GM19023 (cell line): ENCODE data around the gene FAM219B.
A peak's percentile ranks its signal among the peaks of the same experiment; 100 is the strongest.

Experiments used
- ATAC-seq: cut with Tn5 transposase; IDR thresholded peaks from one replicate; pipeline ENCODE4 v1.9.1; 2021; ENCODE audit warnings: mild to moderate bottlenecking, moderate library complexity; ENCODE audit not compliant: unreplicated experiment

FAM219B gene

DNA sequence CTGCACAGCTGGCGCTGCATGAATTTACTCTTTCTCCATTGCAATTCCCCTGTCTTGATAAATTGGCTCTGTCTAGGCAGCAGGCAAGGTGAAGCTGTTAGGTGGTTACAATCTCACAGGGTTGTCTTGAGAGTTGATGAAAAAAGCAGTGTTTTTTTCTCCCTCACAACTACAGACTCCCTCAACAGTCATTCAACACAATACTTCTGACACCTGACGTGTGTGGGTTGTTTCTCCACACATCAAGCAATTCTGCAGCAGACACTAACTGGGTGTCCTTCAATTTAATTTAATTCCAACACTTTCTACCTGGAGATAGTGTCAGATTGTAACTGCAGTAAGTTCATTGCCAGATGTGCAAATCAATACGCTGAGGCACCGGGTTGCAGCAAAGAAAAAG, 28.4 kb downstream of the FAM219B start:
- ATAC-seq, result no peak

DNA sequence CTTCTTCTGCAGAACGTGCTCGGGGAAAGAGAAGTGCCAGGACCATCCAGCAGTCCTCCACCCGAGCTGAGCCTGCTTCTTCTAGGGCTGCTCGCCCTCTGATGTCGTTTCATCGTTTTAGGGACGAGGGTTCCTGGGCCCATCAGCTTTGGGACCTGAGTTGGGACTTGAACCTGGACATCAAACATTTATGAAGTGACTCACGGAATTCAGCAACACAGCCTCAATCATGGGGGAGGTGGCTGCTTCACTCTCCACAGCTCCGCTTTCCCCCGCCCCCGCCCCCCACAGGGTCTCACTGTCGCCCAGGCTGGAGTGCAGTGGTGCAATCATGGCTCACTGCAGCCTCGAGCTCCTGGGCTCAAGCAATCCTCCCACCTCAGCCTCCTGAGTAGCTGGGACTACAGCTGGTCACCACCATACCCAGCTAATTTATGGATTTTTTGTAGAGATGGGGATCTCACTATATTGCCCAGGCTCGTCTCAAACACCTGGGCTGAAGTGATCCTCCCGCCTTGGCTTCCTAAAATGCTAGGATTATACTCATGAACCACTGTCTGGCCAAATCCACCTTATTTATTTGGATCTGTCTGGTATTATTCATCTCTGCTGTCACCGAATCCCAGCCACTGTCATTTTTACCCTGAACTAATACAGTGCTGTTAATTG, 32.8 kb downstream of the FAM219B start:
- ATAC-seq, result no peak

- peak; percentile 76 for ATAC-seq
Observed at GRCh38 chr15:74873036-74873755, 33.5 kb downstream of the FAM219B start, which contains the start of gene SCAMP2. Gene SCAMP2, minus strand, starts transcription at chr15:74873365. Its CDS starts 110 bp downstream, at chr15:74873255.

GRCh38 chr15:74872702-74873035, 34.0 kb downstream of the FAM219B start:
- ATAC-seq, result no peak

DNA sequence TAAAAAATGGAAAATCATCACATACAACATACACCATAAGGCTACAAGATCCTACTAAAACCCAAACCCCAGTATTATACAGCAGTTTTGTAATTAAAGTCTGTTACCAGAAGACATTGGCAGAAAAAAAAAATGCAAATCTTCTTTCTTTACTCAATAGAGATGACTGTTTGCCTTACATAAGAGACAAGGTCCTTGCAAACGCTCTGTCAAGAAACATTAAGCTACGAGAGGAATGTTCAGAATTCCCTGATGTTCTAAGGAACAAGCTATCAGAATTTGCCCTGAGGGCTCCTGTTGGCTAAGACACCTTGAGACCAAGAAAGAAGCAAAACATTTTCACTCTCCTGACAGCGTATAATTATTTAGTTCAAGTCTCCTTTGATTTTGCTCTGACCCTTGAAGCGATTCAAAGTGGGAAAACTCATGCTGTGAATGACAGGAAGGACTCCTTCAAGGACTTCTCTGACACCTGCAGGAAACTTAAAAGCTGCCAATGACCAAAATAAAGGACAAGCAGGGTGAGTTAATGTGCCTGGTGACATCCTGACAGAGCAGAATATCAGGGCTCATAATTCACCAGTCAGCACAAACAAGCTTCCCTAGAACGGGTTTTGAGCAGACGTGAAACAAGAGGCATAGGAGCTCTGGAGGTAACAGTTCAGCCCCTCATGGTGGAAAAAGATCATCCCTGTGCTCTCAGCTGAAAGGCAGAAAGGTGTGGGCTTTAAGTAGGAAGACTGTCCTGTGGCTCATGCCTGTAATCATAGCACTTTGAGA, 36.0 kb downstream of the FAM219B start:
- no peak for ATAC-seq

GRCh38 chr15:74869726-74870407, 36.8 kb downstream of the FAM219B start:
- peak; percentile 47 for ATAC-seq

GRCh38 chr15:74869372-74869725, 37.3 kb downstream of the FAM219B start:
- no peak for ATAC-seq

- no peak for ATAC-seq
Observed at GRCh38 chr15:74868059-74868458, 38.6 kb downstream of the FAM219B start.

- no peak for ATAC-seq
Observed at GRCh38 chr15:74867466-74868038, 39.1 kb downstream of the FAM219B start.

- ATAC-seq, result no peak
Observed at GRCh38 chr15:74866090-74866489, 40.6 kb downstream of the FAM219B start.

DNA sequence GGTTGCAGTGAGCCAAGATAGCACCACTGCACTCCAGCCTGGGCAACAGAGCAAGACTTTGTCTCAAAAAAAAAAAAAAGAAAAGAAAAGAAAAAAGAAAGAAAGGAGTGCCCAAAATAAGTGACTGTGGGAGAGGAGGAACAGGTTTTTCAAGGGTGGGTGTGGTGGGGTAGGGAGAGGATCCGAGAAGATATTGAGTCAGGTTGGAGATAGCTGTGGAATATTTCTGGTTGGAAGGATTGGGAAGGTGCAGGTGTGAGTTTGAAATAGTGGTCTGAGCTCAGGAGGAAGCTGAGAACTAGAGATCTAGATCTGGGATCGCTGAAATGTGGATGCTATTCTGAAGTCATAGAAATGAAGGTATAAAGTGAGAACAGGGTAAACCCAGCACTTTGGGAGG, 41.3 kb downstream of the FAM219B start:
- no peak for ATAC-seq

DNA sequence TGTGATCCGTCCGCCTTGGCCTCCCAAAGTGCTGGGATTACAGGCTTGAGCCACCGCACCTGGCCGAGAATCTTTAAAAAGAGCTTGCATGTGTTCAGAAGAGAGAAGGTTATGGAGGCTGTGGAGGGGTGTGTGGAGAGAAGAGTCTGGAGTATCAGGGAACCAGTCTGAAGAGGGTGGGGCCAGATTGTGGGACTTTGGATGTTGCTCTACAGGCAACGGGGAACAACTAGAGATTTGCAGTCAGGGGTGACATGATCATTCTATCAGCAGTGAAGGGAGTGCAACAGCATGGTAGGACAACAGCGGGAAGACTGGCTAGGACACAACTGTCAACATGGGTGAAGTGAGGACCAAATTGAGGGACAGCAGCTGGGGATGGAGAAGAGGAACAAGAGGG, 42.4 kb downstream of the FAM219B start:
- no peak for ATAC-seq

GRCh38 chr15:74863239-74864056, 43.2 kb downstream of the FAM219B start:
- ATAC-seq, result no peak

- no peak for ATAC-seq
Observed at GRCh38 chr15:74858369-74858740, 48.3 kb downstream of the FAM219B start.

GRCh38 chr15:74857671-74858368, 48.8 kb downstream of the FAM219B start:
- no peak for ATAC-seq

GRCh38 chr15:74857082-74857655, 49.5 kb downstream of the FAM219B start:
- ATAC-seq, result peak; percentile 62

- ATAC-seq, result no peak
Observed at GRCh38 chr15:74856537-74856936, 50.1 kb downstream of the FAM219B start.

DNA sequence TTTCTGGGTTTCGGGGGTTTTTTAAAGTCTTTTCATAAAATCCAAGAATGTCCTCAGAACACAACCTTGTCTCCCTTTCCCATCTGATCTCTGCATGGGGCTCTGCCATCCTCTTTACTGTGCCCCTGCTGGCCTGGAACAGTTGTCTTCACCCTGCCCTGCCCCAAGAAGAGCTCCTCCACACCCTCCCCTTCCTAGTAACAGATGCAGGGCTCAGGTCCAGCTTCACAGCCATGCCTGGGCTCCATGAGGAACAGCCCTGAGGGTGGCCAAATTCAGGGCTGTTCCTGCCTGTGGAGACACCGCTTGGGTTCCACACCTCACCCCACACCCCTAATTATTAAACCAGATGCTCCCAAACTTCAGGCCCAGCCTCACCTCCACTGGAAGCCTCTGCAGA, 50.8 kb downstream of the FAM219B start:
- ATAC-seq, result no peak

DNA sequence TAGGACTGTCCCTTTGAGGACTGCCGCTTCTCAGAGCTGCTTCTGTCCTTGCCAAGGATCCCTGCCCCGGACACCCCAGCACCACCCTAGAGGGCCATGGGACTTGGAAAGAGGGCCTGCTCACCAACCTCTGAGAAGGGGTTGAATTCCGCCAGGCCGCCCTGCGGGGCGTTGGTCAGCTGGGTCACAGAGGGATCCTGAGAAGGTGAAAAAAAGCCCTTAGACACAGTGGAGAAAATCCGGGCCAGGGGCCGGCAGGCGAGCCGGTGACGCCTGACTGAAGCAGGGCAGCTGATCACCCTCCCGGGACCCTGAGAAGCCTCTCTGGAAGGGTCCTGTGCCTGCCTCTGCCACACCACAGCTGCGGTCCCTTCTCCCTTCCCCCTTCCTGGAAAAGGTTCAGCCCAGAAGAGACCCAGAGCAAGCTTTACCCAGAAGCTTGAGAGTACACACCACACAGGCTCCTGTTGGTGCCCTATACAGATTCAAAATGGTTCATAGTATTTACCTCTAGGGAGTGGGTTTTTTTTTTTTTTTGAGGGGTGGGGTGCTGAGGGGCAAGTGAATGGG, 52.1 kb downstream of the FAM219B start:
- ATAC-seq, result no peak
